SKM-1 treated with dmso at 0.1 percent for 144 hours (cell line): ENCODE measurements around the gene SLC38A10.

ENCODE experiments used
- DNase-seq: peaks from one replicate; lab custom pipeline; 2025; ENCODE audit not compliant: unreplicated experiment; lab: John Stamatoyannopoulos, UW

The SLC38A10 gene

DNA sequence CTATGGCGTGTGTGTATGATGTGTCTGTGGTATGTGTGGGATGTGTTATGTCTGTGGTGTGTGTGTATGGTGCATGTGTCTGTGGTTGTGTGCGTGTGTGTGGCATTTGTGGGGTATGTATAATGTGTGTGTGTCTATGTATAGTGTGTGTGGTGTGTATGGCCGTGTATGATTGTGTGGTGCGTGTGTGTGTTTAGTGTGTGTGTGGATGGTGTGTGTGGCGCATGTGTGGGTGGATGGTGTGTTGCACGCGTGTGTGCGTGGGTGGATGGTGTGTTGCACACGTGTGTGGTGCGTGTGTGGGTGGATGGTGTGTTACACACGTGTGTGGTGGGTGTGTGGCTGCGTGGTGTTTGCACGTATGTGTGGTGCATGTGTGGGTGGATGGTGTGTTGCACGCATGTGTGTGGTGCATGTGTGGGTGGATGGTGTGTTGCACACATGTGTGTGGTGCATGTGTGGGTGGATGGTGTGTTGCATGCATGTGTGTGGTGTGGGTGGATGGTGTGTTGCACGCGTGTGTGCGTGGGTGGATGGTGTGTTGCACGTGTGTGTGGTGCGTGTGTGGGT, 5.6 kb upstream of the SLC38A10 start:
- no peak for DNase-seq

DNA sequence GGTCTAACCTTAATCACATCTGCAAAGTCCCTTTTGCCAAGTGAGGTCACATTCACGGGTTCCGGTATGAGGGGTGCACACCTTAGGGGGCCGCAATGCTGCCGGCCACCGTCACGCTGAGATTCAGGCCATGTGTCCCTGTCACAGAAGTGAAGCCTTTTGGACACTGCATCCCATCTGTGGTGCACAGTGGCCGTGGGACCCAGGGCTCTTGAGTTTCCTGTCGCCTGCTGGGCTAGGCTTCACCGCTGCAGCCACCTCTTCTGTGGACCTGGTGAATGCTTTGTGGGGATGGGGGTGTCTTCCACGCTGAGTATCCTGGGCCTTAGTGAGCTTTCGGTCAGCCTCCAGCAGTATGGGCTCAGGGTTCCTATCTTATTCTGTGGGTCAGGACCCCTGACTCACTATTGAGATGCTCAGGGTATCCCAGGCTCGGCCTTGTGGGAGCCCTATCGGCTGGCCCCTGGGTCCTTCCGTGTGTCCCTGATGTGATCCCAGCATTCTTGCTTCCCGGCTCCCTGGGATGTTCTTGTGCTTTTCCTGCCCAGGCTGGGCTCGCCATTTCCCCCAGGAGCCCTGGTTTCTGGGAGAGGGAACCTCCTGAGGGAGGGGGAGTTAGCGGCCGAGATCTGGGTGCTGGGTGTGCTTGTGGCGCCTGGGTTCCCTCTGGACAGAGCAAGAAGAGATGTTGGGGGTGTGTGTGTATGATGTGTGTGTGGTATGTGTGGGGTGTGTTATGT, 4.9 kb upstream of the SLC38A10 start:
- no peak for DNase-seq

DNA sequence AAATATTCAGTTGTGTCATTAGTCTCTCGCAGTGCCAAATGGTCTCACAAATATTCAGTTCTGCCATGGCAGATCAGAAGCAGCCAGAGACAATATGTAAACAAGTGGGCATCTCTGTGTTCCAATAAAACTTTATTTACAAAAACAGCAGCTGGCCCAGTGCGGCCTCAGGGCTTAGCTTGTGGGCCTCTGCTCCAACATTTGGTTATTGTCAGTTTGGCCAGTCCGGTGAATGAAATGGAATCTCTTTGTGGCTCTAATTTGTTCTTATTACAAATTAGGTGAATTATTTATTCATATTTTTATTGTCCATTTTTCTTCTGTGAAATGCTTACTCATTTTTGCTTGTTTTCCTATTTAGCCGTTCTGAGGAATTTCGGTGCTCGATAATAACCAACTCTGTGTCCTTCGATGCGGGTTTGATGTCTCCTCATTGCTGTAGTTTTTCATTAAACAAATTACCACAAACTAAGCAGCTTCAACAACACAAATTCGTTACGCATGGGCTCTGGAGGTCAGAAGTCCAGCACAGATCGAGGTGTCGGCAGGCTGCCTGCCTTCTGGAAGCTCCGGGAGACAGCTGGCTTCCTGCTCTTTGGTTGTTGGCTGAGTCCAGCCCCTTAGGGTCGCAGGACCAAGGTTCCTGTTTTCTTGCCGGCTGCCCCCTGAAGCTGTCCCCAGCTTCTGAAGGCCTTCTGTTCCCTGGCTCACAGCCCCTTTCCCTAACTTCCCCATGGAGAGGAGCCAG, 4.1 kb upstream of the SLC38A10 start:
- no peak for DNase-seq

DNA sequence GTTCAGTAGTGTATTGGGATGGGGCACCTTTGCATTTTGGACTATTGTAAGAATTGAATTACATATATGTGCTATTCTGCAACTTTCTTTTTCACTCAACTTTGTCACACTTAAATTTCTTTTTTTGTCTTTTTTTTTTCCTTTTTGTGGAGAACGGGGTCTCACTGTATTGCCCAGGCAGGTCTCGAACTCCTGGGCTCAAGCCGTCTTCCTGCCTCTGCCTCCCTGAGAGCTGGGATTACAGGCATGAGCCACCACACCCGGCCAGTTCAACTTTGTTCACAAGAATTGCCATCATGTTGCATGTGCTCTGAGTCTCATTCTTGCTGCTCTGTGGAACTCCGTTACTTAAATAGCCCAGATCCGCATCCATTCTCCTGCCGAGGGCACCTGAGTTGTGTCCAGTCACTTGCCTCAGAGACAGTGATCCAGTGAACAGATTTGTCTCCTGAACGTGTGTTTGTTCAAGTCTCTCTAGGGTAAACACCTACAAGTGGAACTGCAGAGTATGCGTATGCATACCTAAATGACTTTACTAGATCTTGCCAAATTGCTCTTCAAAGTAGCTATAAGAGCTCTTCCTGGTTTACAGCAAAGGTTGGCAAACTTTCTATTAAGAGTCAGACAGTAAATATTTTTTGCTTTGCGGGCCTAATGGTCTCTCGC, 3.4 kb upstream of the SLC38A10 start:
- DNase-seq, result no peak

DNA sequence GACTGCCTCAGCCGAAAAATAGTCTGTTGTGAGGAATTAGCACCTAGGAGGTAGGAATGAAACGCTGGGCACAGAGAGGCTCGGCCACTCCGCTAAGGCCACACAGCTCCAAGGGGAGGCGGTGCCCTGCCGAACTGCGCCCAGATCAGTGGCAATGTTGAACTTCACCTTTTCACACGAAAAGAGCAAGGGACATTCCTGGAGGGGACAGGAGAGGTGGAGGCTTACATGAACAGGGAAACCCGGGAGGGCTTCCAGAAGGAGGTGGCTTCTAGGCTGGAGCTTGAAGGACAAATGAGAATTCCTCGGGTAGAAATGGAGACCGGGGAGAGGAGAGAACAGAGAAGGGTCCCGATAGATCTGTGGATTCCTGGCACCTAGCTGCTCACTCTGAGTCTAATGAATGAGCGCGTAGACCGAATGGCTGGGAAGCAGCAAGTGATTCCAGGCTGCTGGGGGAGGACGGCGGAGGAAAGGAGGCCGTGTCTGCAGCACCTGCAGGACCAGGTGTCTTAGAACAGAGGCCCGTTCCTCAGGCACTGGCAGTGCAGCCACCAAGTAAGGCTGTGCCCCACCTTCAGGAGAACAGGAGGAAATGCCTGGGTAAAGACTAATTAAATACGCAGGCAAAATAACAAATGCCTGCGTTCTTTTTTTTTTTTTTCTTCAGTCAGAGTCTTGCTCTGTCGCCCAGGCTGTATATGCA, 722 bp upstream of the SLC38A10 start:
- DNase-seq, result no peak

DNA sequence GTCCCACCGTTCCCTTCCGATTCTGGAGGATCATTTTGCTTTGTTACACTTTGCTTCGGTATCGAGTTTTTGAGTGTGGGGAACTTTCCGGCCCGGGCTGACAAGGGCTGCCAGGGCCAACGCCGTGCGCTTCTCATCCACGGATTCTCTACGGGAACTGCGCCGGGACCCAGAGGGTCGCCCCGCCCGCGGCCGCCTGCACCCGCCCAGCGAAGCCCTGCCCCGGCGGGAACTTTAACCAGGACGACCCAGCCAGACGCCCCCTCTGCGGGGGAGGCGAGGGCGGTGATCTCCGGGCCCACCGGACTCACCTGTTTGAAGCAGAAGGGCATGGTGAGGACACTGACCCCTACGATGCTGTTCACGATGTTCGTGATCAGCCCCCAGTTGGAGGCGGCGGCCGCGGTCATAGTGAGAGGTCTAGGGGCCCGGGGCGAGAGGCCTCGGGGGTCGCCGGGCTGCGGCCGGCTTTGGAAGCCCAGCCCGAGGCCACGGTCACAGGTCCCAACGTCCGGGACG, 536 bp downstream of the SLC38A10 start:
- no peak for DNase-seq

DNA sequence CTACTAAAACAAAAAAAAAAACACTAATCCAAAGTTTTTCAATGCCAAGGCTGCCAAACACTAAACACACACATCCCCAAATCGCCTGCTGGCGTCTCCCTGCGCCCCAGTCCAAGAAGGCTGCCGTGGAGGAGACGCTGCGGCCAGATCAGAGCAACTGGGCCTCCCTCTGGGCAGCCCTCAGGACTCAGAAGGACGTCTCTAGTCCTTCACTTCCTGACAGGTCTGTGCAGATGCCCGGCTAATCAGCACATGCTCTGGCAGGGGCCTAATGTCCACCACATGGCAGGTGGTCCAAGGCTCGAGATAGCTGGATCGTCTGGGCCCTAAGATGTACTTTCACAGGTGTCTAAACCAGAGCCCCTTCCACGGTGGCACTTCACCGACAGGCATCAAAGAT, 2.7 kb downstream of the SLC38A10 start:
- no peak for DNase-seq

DNA sequence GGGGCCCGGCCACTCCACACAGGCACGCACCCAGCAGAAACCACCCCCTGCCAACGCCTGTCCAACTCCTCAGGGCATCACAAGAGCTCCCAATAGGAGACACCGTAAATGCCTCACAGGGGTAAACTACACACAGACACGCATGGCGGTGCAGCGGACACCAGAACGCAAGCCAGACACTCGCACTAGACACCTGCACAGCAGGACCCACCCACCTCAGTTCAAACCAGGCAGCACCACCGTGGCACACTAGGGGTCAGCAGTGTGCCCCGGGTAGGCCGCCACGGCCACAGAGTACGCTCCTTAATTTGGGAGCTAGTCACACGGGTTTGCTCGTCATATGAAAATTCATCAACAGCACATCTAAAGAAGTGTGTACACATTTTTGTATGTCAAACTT, 3.4 kb downstream of the SLC38A10 start:
- peak; percentile 14 for DNase-seq

DNA sequence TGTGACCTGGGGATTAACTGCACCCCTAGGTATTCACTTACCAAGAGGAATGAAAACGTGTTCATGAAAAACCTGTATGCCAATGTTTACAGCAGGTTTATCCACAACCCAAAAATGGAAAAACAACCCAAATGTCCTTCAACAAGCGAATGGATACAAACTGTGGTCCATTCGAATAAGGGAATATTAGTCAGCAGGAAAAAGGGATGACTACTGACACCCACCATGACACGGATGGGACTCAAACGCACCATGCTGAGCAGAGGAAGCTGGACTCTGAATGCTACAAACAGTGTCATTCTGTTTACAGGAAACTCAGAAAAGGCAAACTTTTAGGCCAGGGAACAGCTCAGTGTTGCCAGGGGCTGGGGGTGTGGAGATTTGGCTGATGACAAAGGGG, 4.9 kb downstream of the SLC38A10 start:
- DNase-seq, result no peak

DNA sequence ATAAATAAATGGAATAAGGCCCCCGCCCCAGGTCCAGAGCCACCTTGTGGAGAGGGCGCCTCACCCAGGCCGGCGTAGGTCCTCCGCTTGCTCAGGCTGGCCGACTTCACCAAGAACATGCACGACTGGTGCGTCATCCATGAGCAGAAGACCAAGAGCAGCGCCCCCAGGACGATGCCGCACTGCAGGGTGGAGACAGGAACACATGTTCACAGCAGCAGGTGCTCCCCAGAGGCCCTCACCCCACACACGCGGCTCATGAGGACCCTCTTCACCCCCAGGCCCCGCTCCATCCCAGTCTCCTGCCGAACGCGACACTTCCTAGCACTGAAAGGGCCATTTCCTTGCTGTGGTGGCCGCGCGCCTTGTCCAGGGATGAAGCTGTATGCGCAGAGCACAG, 5.5 kb downstream of the SLC38A10 start:
- DNase-seq, result no peak

DNA sequence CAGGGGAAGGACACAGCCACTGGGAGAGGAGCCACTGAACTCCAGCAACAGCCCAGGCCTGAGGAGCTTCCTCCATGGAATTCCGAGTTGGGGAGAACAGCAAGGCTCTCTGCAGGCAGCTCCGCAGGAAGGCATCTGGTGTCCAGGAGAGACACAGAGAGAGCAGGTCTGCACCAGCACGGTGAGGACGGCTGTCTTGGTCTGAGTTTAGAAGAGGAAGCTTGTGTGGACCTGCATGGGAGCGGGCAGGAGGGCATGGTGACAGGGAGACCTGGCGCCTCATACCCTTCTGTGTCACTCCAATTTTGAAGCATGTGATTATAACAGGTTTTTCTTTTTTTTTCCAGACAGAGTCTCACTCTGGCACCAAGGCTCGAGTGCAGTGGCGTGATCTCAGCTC, 6.4 kb downstream of the SLC38A10 start:
- no peak for DNase-seq

DNA sequence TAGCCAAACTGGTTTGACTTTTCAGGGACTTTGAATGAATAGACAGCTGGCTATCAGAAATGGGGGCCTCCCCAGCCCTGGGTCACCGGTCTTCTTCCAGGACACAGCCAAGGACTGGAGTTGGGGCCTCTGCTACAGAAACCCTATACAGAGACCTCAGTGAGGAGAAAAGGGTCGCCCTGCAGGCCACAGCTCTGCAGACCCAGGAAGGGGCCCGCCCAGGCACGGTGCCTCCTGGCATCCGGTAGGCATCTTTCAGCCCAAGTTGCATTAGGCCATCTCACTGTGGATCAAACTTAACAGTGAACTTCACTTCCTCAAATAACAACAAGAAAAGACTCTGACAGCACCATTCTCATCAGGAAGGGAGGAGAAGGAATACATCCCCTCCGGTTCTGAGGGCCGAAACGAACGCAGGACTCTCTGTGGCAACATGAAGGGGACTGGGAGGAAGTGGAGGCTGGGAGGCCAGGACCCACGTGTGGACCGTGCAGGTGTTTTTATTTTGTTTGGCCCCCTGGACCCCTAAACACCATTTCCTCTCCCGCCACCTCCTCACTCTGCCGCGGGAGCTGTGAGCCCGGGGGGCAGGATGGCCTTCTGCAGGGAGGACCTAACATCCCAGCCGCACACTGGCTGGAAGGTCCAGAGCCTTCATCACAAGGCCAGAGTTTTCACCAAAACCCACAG, 7.2 kb downstream of the SLC38A10 start:
- no peak for DNase-seq

DNA sequence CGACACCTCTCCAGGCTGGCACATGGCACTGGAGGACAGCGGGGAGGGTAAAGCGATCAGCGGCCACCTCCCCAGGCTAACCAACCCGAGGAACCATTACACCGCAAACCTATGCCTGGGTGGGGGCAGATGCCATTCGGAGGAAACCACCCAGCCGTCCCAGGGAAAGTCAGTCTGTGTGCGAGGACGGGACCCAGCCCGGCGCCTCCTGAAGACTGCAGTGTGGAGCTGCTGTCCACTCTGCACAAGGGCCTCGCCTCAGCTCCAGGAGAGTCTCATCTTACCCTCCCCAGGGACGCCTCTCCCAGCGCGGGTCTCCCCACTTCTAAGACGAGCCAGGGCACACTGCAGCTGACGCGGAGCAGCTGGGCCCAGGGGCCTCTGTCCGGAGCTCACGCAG, 8.0 kb downstream of the SLC38A10 start:
- no peak for DNase-seq

DNA sequence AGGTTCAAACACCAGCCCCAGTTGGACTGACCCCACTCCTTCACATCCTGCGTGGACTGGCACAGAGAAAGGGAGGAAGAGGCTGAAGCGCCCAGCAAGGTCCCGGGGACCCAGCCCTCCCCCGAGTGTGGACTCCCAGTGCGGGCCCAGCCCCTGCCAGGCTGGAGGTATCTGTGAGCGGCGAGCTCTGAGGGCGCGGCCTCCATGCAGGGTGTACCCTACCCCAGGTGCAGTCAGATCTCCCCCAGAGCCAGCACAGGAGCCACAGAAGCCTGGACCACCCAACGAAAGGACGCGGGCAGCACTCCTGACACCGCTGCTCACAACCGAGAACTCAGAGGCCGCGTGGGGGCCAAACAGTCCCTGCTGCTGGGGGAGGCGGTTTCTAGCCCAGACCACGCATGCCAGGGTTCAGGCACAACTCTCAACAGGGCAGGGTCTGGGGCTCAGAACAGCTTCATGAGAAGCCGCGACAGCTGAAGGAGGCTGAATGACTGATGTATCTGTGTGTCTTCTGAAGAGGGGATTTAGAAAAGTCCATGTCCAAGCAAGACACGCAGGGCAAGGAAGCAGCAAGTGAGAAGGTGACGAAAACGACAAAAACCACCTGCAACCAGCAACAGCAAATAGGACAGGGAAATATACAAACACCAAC, 8.5 kb downstream of the SLC38A10 start:
- DNase-seq, result no peak

DNA sequence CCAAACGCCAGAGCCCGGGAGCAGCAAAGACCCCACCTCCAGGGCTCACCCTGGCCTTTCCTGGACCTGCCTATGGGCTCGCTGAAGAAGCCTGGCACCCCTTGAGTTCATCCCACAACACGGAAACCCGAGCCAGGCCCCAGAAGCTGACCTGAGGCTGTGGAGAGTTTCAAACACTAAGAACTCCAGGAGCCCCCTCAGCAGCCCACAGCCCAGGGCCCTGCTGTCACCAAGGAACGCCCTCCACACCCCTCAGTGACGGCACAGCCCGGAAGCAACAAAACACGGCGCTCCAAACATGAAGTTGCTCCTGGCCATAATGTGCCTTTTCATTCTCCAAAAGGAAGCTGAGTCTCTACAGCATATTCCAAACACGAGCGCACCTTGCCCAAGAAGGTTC, 9.2 kb downstream of the SLC38A10 start:
- DNase-seq, result no peak

DNA sequence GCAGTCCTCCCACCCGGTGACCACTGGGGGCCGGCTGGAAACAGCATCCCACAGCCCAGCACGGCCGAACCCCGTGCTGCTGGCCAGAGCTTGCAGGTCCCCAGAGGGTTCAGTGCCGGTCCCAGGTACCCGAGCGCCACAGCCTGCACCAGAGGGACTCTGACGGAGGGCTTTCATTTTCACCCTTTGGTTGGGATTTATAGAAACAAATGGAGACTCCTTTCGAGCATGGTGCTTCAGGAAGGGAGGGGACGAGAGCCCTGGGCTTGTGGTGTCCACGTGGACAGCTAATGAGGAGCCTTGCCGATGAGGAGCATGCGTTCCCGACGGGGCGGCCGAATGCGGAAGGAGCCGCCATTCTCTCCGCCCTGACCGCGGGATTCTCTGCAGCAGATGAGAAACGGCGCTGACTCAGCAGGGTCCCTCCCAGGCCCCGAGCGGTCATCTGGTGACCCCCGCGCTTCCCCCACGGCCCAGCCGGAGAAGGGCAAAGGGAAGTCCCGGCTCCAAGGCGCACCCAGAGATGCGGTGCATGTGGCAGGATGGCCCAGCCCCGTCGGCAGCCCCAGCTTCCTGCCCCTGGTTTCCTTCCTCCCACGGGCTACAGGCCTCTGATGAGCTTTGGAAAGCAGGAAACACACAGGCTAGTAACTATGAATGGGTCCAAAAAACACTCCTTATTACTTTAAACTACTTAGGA, 9.8 kb downstream of the SLC38A10 start:
- peak; percentile 42 for DNase-seq

DNA sequence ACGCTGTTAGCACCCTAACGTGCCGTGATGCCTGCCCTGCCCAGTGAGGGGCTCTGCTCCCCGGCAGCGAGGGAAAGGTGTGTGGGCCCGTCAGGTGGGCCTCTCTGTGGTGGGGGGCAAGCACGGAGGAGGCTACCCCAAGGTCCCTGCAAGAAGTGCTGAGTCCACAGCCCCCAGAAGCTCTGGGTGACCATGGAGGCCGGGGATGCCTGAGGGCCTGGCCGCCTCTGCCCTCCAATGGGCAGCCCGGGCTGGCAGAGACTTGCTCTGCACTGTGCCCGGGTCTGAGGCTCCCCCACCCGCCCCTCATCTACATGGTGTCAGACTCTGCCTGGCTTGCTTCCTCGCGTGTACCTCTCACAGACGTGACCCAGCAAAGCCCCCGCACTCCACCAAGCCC, 12.2 kb downstream of the SLC38A10 start:
- no peak for DNase-seq

DNA sequence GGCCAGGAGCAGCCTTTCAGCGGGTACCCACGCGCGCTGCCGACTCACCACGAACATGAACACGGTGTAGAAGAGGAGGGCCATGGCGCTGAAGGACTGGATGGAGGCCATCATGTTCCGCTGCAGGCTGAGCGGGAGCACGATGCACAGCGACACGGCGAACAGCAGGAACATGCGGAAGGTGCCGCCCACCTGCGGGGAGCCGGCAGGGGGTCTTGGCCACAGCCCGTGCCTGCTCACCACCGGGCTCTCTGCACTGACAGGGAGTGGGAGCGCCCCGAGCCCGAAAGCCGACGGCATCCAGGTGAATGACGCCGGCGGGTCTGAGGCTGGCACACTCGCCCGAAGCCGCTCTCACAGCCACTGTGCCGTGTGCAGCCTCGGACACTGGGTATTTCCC, 13.0 kb downstream of the SLC38A10 start:
- no peak for DNase-seq

DNA sequence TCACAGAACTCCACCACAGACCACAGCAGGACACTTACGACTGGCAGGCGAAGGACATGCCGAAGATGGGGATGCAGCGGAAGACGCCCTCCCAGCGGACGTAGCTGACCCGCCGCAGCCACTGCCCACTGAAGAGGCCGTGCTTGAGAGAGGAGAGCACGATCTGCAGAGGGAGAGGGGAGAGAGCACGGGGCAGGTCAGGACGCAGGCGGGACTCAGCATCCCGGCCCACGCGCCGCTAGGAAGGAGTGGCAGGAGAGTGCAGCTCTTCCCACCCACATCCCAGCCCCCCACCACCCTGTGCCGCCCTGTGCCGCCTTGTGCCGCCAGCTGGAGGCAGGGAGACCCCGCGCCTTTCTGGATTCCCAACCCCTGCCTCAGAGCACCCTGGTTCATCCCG, 14.5 kb downstream of the SLC38A10 start:
- DNase-seq, result no peak
